Common myeloid progenitor, CD34-positive (primary cell): ENCODE results near the gene CD4.
"Not testable (repeated sequence)": the region's sequence is repeated elsewhere in the genome, so short reads cannot be mapped to it uniquely, and the experiment has no call there.

Source experiments
- CTCF ChIA-PET: fragments of 350-600 bp; sonication (Branson Sonifier 250); formaldehyde crosslinking; loops from one replicate; lab custom pipeline; 2021; ENCODE audit warnings: antibody characterized with exemption; lab: Charles Lee
- POLR2A ChIA-PET: fragments of 350-600 bp; sonication (Branson Sonifier 250); formaldehyde crosslinking; loops from one replicate; lab custom pipeline; 2021; ENCODE audit warnings: antibody characterized with exemption; lab: Charles Lee
- DNase-seq, 3 donors: peaks; one replicate each; pipeline versions ENCODE4 v3.0.0 to v3.0.0-alpha.2; 2013
- H3K27ac ChIP-seq, 2 experiments: 1 replicate in 1 of 2; 2 replicates in 1 of 2; pipeline ENCODE4 v1.7.0; 2013; ENCODE audit warnings: inconsistent platforms in 2 of 2, low read length in 2 of 2, mild to moderate bottlenecking in 2 of 2, low read depth in 1 of 2, moderate library complexity in 1 of 2; ENCODE audit not compliant: severe bottlenecking in 2 of 2, insufficient read depth in 1 of 2, poor library complexity in 1 of 2
- H3K27me3 ChIP-seq, 5 experiments: replicated peaks in 2 of 5; 1 replicate in 3 of 5; 2 replicates in 2 of 5; pipeline versions ENCODE4 v1.6.1 to v1.7.0; 2013; ENCODE audit warnings: low read length in 4 of 5, mild to moderate bottlenecking in 2 of 5, moderate library complexity in 2 of 5, inconsistent platforms in 1 of 5; ENCODE audit not compliant: insufficient read depth in 5 of 5, control insufficient read depth in 4 of 5
- H3K36me3 ChIP-seq, 4 experiments: 1 replicate in 2 of 4; 2 replicates in 2 of 4; pipeline versions ENCODE4 v1.6.1 to v1.7.0; 2013; ENCODE audit warnings: low read length in 3 of 4, control low read depth in 1 of 4, mild to moderate bottlenecking in 1 of 4; ENCODE audit not compliant: control insufficient read depth in 4 of 4, insufficient read depth in 4 of 4
- H3K4me1 ChIP-seq, 4 experiments: 1 replicate in 3 of 4; 2 replicates in 1 of 4; pipeline versions ENCODE4 v1.6.1 to v1.7.1; 2013; ENCODE audit warnings: low read length in 3 of 4, mild to moderate bottlenecking in 3 of 4, control low read depth in 1 of 4, inconsistent platforms in 1 of 4, moderate library complexity in 1 of 4; ENCODE audit not compliant: control insufficient read depth in 4 of 4, insufficient read depth in 4 of 4; ENCODE audit errors: control extremely low read depth in 1 of 4
- H3K4me3 ChIP-seq, 7 experiments: 1 replicate in 4 of 7; 2 replicates in 3 of 7; pipeline versions ENCODE4 v1.5.1 to v1.7.0; 2013; ENCODE audit warnings: mild to moderate bottlenecking in 7 of 7, low read length in 6 of 7, moderate library complexity in 6 of 7, inconsistent platforms in 2 of 7, low read depth in 2 of 7, control low read depth in 1 of 7; ENCODE audit not compliant: insufficient read depth in 4 of 7, control insufficient read depth in 1 of 7; ENCODE audit errors: extremely low read depth in 1 of 7
- H3K9me3 ChIP-seq, 5 experiments: 1 replicate in 4 of 5; 2 replicates in 1 of 5; pipeline versions ENCODE4 v1.6.1 to v1.7.1; 2013; ENCODE audit warnings: low read length in 4 of 5, mild to moderate bottlenecking in 2 of 5, inconsistent platforms in 1 of 5, low read depth in 1 of 5, moderate library complexity in 1 of 5; ENCODE audit not compliant: control insufficient read depth in 4 of 5, insufficient read depth in 2 of 5; ENCODE audit errors: control extremely low read depth in 1 of 5
- WGBS: methylation state at CpG from one replicate; pipeline ENCODE4 v1.1.5; 2013; ENCODE audit not compliant: insufficient coverage; 5-methylcytosine and 5-hydroxymethylcytosine counted together

Gene CD4

GRCh38 chr12:6866920-6867412, 77.6 kb downstream of the CD4 start:
- peaks cover 4 to 72% (median 55%) of the 10 kb centered on the region in 4 experiments for H3K36me3 ChIP-seq
- POLR2A ChIA-PET = interaction anchor here (0.5 to 3.7 kb wide), 6 partner anchors 12 to 81 kb away, joined by 3 to 21 read pairs (median 6); partner anchors contain the start of genes C12orf57, CDCA3, RNU7-1 and USP5
- CTCF ChIA-PET = interaction anchor here (1.1 to 9.4 kb wide), 7 partner anchors 13 to 95 kb away, joined by 3 to 105 read pairs (median 12); partner anchors contain the start of genes C12orf57, CDCA3, LRRC23 and RNU7-1
- H3K9me3 ChIP-seq = no peaks in the 10 kb centered on the region
- peak overlapping the region; percentile 9 to 89 (median 66) for H3K4me3 ChIP-seq
- DNase-seq = peak; percentile 69 to 82 (median 80)
- no peaks in the 10 kb centered on the region for H3K27me3 ChIP-seq
- 3% methylated on average over 28 of the region's 33 CpGs for WGBS
- H3K4me1 ChIP-seq = peaks cover 8 to 49% (median 40%) of the 10 kb centered on the region in 4 experiments
- peak overlapping the region in 1 of 2 experiments; percentile 80 for H3K27ac ChIP-seq

GRCh38 chr12:6867413-6868210, 78.3 kb downstream of the CD4 start, which contains the start of gene TPI1:
Gene TPI1 (plus strand): TSS chr12:6867531. CDS start chr12:6867567, 36 bp downstream.
- POLR2A ChIA-PET = interaction anchor here (0.6 to 3.7 kb wide), 5 partner anchors 14 to 81 kb away, joined by 3 to 21 read pairs (median 6); partner anchors contain the start of genes C12orf57, CDCA3, RNU7-1 and USP5
- CTCF ChIA-PET = interaction anchor here (0.7 to 9.4 kb wide), 17 partner anchors 8 to 293 kb away, joined by 3 to 105 read pairs (median 4); partner anchors contain the start of genes C12orf57, CDCA3, LRRC23 and RNU7-1
- no peaks in the 10 kb centered on the region for H3K9me3 ChIP-seq
- under 1% methylated on average over 63 of the region's 86 CpGs for WGBS
- peaks cover 4 to 67% (median 50%) of the 10 kb centered on the region in 4 experiments for H3K36me3 ChIP-seq
- peak in 2 of 3 donors; percentile 30 to 42 for DNase-seq
- peak within 1 kb of the TSS; percentile 63 to 89 (median 78) for H3K4me3 ChIP-seq
- H3K4me1 ChIP-seq = peaks cover 8 to 55% (median 46%) of the 10 kb centered on the region in 4 experiments
- H3K27ac ChIP-seq = peak within 1 kb of the TSS; percentile 25 to 80
- no peaks in the 10 kb centered on the region for H3K27me3 ChIP-seq

- CTCF ChIA-PET = interaction anchor here (0.7 to 9.4 kb wide), 26 partner anchors 9 to 292 kb away, joined by 3 to 105 read pairs (median 5); partner anchors contain the start of genes C12orf57, CDCA3, LRRC23 and RNU7-1
- no peaks in the 10 kb centered on the region for H3K27me3 ChIP-seq
- no peaks in the 10 kb centered on the region for H3K9me3 ChIP-seq
- POLR2A ChIA-PET = interaction anchor here (0.6 to 3.7 kb wide), 5 partner anchors 15 to 85 kb away, joined by 3 to 21 read pairs (median 6); partner anchors contain the start of genes C12orf57, RNU7-1 and USP5
- H3K27ac ChIP-seq = peak overlapping the region in 1 of 2 experiments; percentile 76
- peak overlapping the region; percentile 63 to 89 (median 78) for H3K4me3 ChIP-seq
- WGBS = 19% methylated on average over 10 of the region's 22 CpGs
- peaks cover 8 to 59% (median 50%) of the 10 kb centered on the region in 4 experiments for H3K4me1 ChIP-seq
- DNase-seq = no peak
- peaks cover 4 to 59% (median 44%) of the 10 kb centered on the region in 4 experiments for H3K36me3 ChIP-seq
Measured at GRCh38 chr12:6868211-6869048, 79.1 kb downstream of the CD4 start.

GRCh38 chr12:6869049-6870021, 80.0 kb downstream of the CD4 start:
- peaks cover 4 to 51% (median 38%) of the 10 kb centered on the region in 4 experiments for H3K36me3 ChIP-seq
- no peaks in the 10 kb centered on the region for H3K9me3 ChIP-seq
- DNase-seq = peak; percentile 84 to 93 (median 87)
- CTCF ChIA-PET = interaction anchor here (0.6 to 9.4 kb wide), 31 partner anchors 10 to 322 kb away, joined by 3 to 105 read pairs (median 5); partner anchors contain the start of genes C12orf57, C1RL, CDCA3 and LRRC23
- no peaks in the 10 kb centered on the region for H3K27me3 ChIP-seq
- POLR2A ChIA-PET = interaction anchor here (0.6 to 3.7 kb wide), 4 partner anchors 18 to 86 kb away, joined by 3 to 21 read pairs (median 6); partner anchors contain the start of genes C12orf57, RNU7-1 and USP5
- H3K4me1 ChIP-seq = peaks cover 8 to 68% (median 58%) of the 10 kb centered on the region in 4 experiments
- peak overlapping the region in 3 of 7 experiments; percentile 78 to 89 (median 89) for H3K4me3 ChIP-seq
- no peak overlapping the region for H3K27ac ChIP-seq
- WGBS = 51% methylated on average over 12 of the region's 12 CpGs

- Histone ChIP-seq H3K4me1 (peaks cover 14 to 73% (median 67%) of the 10 kb centered on the region in 4 experiments), H3K36me3 (peaks cover 4 to 42% (median 31%) of the 10 kb centered on the region in 4 experiments)
- CTCF ChIA-PET = interaction anchor here (0.7 to 9.4 kb wide), 16 partner anchors 16 to 273 kb away, joined by 3 to 105 read pairs (median 14); partner anchors contain the start of genes C12orf57, CDCA3, LRRC23 and RNU7-1
- H3K4me3 ChIP-seq, H3K9me3 ChIP-seq, POLR2A ChIA-PET, H3K27me3 ChIP-seq, DNase-seq, H3K27ac ChIP-seq: not testable (repeated sequence)
- WGBS = no CpG with 5 or more reads among the region's 4 CpGs
Measured at GRCh38 chr12:6870304-6870703, 81.0 kb downstream of the CD4 start.
